ENCODE results near the gene C5orf15.

DNA sequence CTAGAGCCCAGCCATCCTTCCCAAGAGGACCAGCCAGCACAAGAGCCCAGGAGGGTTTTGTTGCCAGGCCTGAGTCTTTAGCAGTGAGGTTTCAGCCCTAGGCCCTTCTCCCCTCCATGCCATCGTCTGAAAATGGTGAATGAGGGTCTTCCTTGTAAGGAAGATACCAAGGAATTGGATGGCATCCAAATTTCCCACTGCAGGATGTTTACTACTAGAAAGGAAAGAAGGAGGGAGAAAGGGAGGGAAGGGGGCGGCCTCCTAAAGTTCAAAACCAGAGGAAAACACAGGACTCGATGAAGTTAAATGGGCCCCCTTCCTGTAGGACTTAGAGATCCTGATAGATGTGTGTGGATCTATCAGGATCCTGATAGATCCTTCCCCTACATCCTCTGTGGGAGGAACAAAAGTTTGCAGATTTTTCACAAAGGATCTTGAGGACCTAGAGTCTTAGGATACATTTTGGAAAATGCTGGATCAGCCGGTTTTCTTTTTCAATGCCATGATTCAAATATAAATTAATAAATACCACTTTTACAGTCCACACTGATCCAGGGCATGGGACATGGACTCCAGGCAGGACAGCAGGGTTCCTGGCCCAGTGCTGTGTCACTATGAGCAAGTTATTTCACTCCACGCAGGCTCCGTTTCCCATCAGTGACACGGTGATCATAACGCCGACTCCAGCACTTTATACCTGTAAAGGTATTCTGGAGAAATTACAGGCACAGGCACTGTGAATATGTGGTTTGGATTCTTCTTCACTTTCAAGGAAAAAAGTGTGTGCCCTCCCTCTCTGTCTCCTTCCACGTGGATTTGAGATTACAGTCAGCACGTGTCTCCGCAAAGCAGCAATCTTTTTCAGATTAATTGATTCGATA lies 40.9 kb downstream of the C5orf15 start:
- TF ChIP-seq, protein P1, sequence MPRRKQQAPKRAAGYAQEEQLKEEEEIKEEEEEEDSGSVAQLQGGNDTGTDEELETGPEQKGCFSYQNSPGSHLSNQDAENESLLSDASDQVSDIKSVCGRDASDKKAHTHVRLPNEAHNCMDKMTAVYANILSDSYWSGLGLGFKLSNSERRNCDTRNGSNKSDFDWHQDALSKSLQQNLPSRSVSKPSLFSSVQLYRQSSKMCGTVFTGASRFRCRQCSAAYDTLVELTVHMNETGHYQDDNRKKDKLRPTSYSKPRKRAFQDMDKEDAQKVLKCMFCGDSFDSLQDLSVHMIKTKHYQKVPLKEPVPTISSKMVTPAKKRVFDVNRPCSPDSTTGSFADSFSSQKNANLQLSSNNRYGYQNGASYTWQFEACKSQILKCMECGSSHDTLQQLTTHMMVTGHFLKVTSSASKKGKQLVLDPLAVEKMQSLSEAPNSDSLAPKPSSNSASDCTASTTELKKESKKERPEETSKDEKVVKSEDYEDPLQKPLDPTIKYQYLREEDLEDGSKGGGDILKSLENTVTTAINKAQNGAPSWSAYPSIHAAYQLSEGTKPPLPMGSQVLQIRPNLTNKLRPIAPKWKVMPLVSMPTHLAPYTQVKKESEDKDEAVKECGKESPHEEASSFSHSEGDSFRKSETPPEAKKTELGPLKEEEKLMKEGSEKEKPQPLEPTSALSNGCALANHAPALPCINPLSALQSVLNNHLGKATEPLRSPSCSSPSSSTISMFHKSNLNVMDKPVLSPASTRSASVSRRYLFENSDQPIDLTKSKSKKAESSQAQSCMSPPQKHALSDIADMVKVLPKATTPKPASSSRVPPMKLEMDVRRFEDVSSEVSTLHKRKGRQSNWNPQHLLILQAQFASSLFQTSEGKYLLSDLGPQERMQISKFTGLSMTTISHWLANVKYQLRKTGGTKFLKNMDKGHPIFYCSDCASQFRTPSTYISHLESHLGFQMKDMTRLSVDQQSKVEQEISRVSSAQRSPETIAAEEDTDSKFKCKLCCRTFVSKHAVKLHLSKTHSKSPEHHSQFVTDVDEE (CRISPR knock-in tag; IDR thresholded peaks at IDR 0.05): no peak
- TF ChIP-seq ISL1 (CRISPR knock-in tag; IDR thresholded peaks at IDR 0.05) (no peak), ZFP30 (CRISPR knock-in tag; IDR thresholded peaks at IDR 0.05) (no peak), ESRRG (CRISPR knock-in tag; IDR thresholded peaks at IDR 0.05) (no peak), SNAI2 (CRISPR knock-in tag; IDR thresholded peaks at IDR 0.05) (no peak), GLIS3 (CRISPR knock-in tag; IDR thresholded peaks at IDR 0.05) (no peak), TCF4 (CRISPR knock-in tag; IDR thresholded peaks at IDR 0.05; ENCODE audit: borderline replicate concordance) (no peak), PATZ1 (CRISPR knock-in tag; IDR thresholded peaks at IDR 0.05; ENCODE audit: borderline replicate concordance) (no peak), PPARA (CRISPR knock-in tag; IDR thresholded peaks at IDR 0.05; ENCODE audit: borderline replicate concordance) (no peak), ARNTL (CRISPR knock-in tag; IDR thresholded peaks at IDR 0.05; ENCODE audit: borderline replicate concordance, low read depth) (no peak), ZFP3 (CRISPR knock-in tag; IDR thresholded peaks at IDR 0.05) (no peak)
